H1 (cell line): ENCODE results near the gene CFDP1. TPM values are rescaled to one million over a fixed set of nuclear protein-coding genes. Genes with fewer than 3 reads are reported as not detected.
A peak's percentile ranks its signal among the peaks of the same experiment; 100 is the strongest.

Experiments
- CTBP2 ChIP-seq: IDR thresholded peaks from 2 replicates; pipeline ENCODE4 v1.7.0; 2011; ENCODE audit warnings: borderline replicate concordance, mild to moderate bottlenecking, moderate library complexity, mixed read lengths, low read length; ENCODE audit not compliant: insufficient read depth, insufficient read length
- JUN ChIP-seq: IDR thresholded peaks from 2 replicates; pipeline ENCODE4 v1.6.1; 2011; ENCODE audit warnings: low read depth, mild to moderate bottlenecking, improper control_type of control experiment, low read length
- RAD21 ChIP-seq, 2 experiments: IDR thresholded peaks in 1 of 2; conservative IDR thresholded peaks in 1 of 2; 2 replicates each; pipeline ENCODE4 v1.6.1; 2011; ENCODE audit warnings: low read depth in 2 of 2, low read length in 2 of 2, improper control_type of control experiment in 1 of 2, inconsistent platforms in 1 of 2, mild to moderate bottlenecking in 1 of 2, moderate library complexity in 1 of 2
- polyA plus RNA-seq, 7 experiments: library from polyadenylated mRNA; depleted of rRNA in 3 of 7; stranded (reverse) in 5 of 7; unstranded in 2 of 7; fragments of >200 nt in 5 of 7; fragments of 200-250 nt in 2 of 7; gene quantifications; 1 replicate in 5 of 7; 2 replicates in 1 of 7; 4 replicates in 1 of 7; pipeline versions ENCODE4 v1.2.1 to v1.2.3, GENCODE V29; 2011 to 2013; ENCODE audit warnings: missing spikeins in 2 of 7, mixed read lengths in 2 of 7
- small RNA-seq: library from polyadenylated mRNA; stranded (forward); fragments of <200 nt; extraction: miRNeasy Mini kit (QIAGEN cat#:217004); gene quantifications from one replicate; pipeline ENCODE3, GENCODE V24; 2013; ENCODE audit not compliant: insufficient read depth
- total RNA-seq: library from RNA; stranded (reverse); fragmentation: NEBNext Ultra II Directional; extraction: Animal tissue kit (Norgen Biotek cat#: 25700); gene quantifications from 2 replicates; pipeline ENCODE4 v1.2.1, GENCODE V29; 2021

The CFDP1 gene
- total and polyA plus RNA-seq, 2 of the 8 experiments (the other 6 are each of a cell fraction or from before 2014, with no cell fraction given) = 25.5 to 77.3 TPM

- TF ChIP-seq JUN = no peak
- no peak for TF ChIP-seq CTBP2
- TF ChIP-seq RAD21 (IDR thresholded peaks at IDR 0.05 in 1 of 2, conservative IDR thresholded peaks at IDR 0.05 in 1 of 2; ENCODE audit: low read depth in 2 of 2, low read length in 2 of 2) = peak; percentile 40 to 47
Measured at GRCh38 chr16:75244225-75244809, 189.0 kb downstream of the CFDP1 start (continued).

Small RNA genes within 50 kb of the gene (small RNA-seq; reads per million reads assigned to genes)
- gene RF00598 (not detected), gene RNU6-758P (not detected)

Other genes starting within 250 kb of the CFDP1 start
- gene CTRB2, start 226.3 kb downstream of the CFDP1 start, total RNA-seq = not detected in 2 replicates
- gene CTRB2, start 226.3 kb downstream of the CFDP1 start, polyA plus RNA-seq (2011; rRNA removed) = not detected in 2 replicates
- gene CTRB1, start 214.5 kb downstream of the CFDP1 start, total RNA-seq = not detected in 2 replicates
- gene CTRB1, start 214.5 kb downstream of the CFDP1 start, polyA plus RNA-seq (2011; rRNA removed) = not detected in 2 replicates
- gene BCAR1, start 181.9 kb downstream of the CFDP1 start, total RNA-seq = 103 and 105 TPM in 2 replicates
- gene BCAR1, start 181.9 kb downstream of the CFDP1 start, polyA plus RNA-seq (2011; rRNA removed) = 59.8 and 93.8 TPM in 2 replicates
- gene TMEM170A, start 31.2 kb upstream of the CFDP1 start, total RNA-seq = 52.8 and 56.6 TPM in 2 replicates
- 21.1 and 22.9 TPM in 2 replicates for gene TMEM170A, start 31.2 kb upstream of the CFDP1 start, polyA plus RNA-seq (2011; rRNA removed)
- 25.4 and 26.4 TPM in 2 replicates for gene CHST6, start 61.9 kb upstream of the CFDP1 start, total RNA-seq
- gene CHST6, start 61.9 kb upstream of the CFDP1 start, polyA plus RNA-seq (2011; rRNA removed) = 18.2 and 26.5 TPM in 2 replicates
- 0.13 and 0.15 TPM in 2 replicates for gene CHST5, start 102.6 kb upstream of the CFDP1 start, total RNA-seq
- 0.13 and 0.23 TPM in 2 replicates for gene CHST5, start 102.6 kb upstream of the CFDP1 start, polyA plus RNA-seq (2011; rRNA removed)
- 8.0 and 8.3 TPM in 2 replicates for gene TMEM231, start 122.7 kb upstream of the CFDP1 start, total RNA-seq
- gene TMEM231, start 122.7 kb upstream of the CFDP1 start, polyA plus RNA-seq (2011; rRNA removed) = 26.7 and 37.6 TPM in 2 replicates
- gene GABARAPL2, start 132.9 kb upstream of the CFDP1 start, total RNA-seq = 67.4 and 71.3 TPM in 2 replicates
- gene GABARAPL2, start 132.9 kb upstream of the CFDP1 start, polyA plus RNA-seq (2011; rRNA removed) = 38.1 and 65.8 TPM in 2 replicates
- 44.7 and 47.4 TPM in 2 replicates for gene ADAT1, start 189.8 kb upstream of the CFDP1 start, total RNA-seq
- gene ADAT1, start 189.8 kb upstream of the CFDP1 start, polyA plus RNA-seq (2011; rRNA removed) = 28.3 and 30.7 TPM in 2 replicates
- gene KARS1, start 214.2 kb upstream of the CFDP1 start, total RNA-seq = 210 and 221 TPM in 2 replicates
- 68.2 and 97.5 TPM in 2 replicates for gene KARS1, start 214.2 kb upstream of the CFDP1 start, polyA plus RNA-seq (2011; rRNA removed)
- 14.4 and 15.1 TPM in 2 replicates for gene TERF2IP, start 214.3 kb upstream of the CFDP1 start, total RNA-seq
- gene TERF2IP, start 214.3 kb upstream of the CFDP1 start, polyA plus RNA-seq (2011; rRNA removed) = 5.5 TPM in 2 replicates
- gene CPHXL2, start 243.5 kb upstream of the CFDP1 start, total RNA-seq = not detected in 2 replicates
- not detected in 2 replicates for gene CPHXL2, start 243.5 kb upstream of the CFDP1 start, polyA plus RNA-seq (2011; rRNA removed)